Fibroblast of lung (primary cell): ENCODE results near the gene IBA57. TPM values are rescaled to one million over a fixed set of nuclear protein-coding genes. Genes with fewer than 3 reads are reported as not detected.

Experiments
- DNase-seq, 2 donors: peaks; one replicate each; pipeline versions ENCODE4 v3.0.0 to v3.0.0-alpha.2; 2010; ENCODE audit warnings: low read depth in 2 of 2
- H2AFZ ChIP-seq: 2 replicates; pipeline ENCODE4 v1.5.1; 2012; ENCODE audit warnings: low read length, control low read depth, inconsistent platforms
- H3K27ac ChIP-seq: 2 replicates; pipeline ENCODE4 v1.5.1; 2011; ENCODE audit warnings: low read length, control low read depth; ENCODE audit not compliant: insufficient read depth
- H3K27me3 ChIP-seq: 2 replicates; pipeline ENCODE4 v1.5.1; 2011; ENCODE audit warnings: mild to moderate bottlenecking, low read length; ENCODE audit not compliant: control insufficient read depth, insufficient read depth
- H3K36me3 ChIP-seq: 2 replicates; pipeline ENCODE4 v1.5.1; 2011; ENCODE audit warnings: low read length; ENCODE audit not compliant: control insufficient read depth, insufficient read depth
- H3K4me1 ChIP-seq: 2 replicates; pipeline ENCODE4 v1.5.1; 2011; ENCODE audit warnings: low read length; ENCODE audit not compliant: control insufficient read depth, insufficient read depth; ENCODE audit errors: extremely low read depth
- H3K4me2 ChIP-seq: 2 replicates; pipeline ENCODE4 v1.5.1; 2011; ENCODE audit warnings: low read length, control low read depth; ENCODE audit not compliant: insufficient read depth; ENCODE audit errors: extremely low read depth
- H3K4me3 ChIP-seq, 4 experiments: fragments of 200-600 bp in 1 of 4; sonication (generic) in 1 of 4; replicated peaks in 1 of 4; 2 replicates each; pipeline ENCODE4 v1.5.1; 2011 to 2016; ENCODE audit warnings: low read length in 4 of 4, low read depth in 3 of 4, mild to moderate bottlenecking in 3 of 4, control low read depth in 2 of 4, inconsistent platforms in 1 of 4, mixed read lengths in 1 of 4; ENCODE audit not compliant: insufficient read depth in 1 of 4; ENCODE audit errors: control extremely low read depth in 1 of 4
- H3K79me2 ChIP-seq: 2 replicates; pipeline ENCODE4 v1.5.1; 2012; ENCODE audit warnings: mild to moderate bottlenecking, low read length, inconsistent platforms; ENCODE audit not compliant: control insufficient read depth, insufficient read depth
- H3K9ac ChIP-seq: 2 replicates; pipeline ENCODE4 v1.5.1; 2011; ENCODE audit warnings: mild to moderate bottlenecking, low read length, control low read depth; ENCODE audit not compliant: insufficient read depth
- H3K9me3 ChIP-seq: 2 replicates; pipeline ENCODE4 v1.5.1; 2012; ENCODE audit warnings: low read depth, low read length; ENCODE audit not compliant: control insufficient read depth, insufficient read depth
- H4K20me1 ChIP-seq: 2 replicates; pipeline ENCODE4 v1.5.1; 2011; ENCODE audit warnings: low read length; ENCODE audit not compliant: control insufficient read depth, insufficient read depth; ENCODE audit errors: extremely low read depth
- CTCF ChIP-seq, 2 donors: IDR thresholded peaks in 1 of 2; conservative IDR thresholded peaks in 1 of 2; 1 replicate in 1 of 2; 2 replicates in 1 of 2; pipeline ENCODE4 v1.5.1; 2011 to 2012; ENCODE audit warnings: low read length in 2 of 2, control low read depth in 1 of 2, inconsistent platforms in 1 of 2, low read depth in 1 of 2, mild to moderate bottlenecking in 1 of 2
- EZH2 ChIP-seq: IDR thresholded peaks from 2 replicates; pipeline ENCODE4 v1.5.1; 2012; ENCODE audit warnings: low read length, control low read depth, mild to moderate bottlenecking; ENCODE audit errors: missing control alignments
- polyA plus RNA-seq, 2 donors: library from polyadenylated mRNA; depleted of rRNA in 1 of 2; stranded (reverse) in 1 of 2; unstranded in 1 of 2; fragments of >200 nt; gene quantifications; 2 replicates each; pipeline ENCODE4 v1.2.1, GENCODE V29; 2011 to 2012; ENCODE audit warnings: missing spikeins in 1 of 2
- total RNA-seq: library from RNA; depleted of rRNA; stranded (reverse); fragments of >200 nt; gene quantifications from 2 replicates; pipeline ENCODE4 v1.2.1, GENCODE V29; 2014

Gene IBA57
- total and polyA plus RNA-seq, 2 donors (not counting 1 experiment from before 2014, with no cell fraction given), result 1.4 to 3.8 TPM

GRCh38 chr1:228176461-228177182 lies 11.0 kb downstream of the IBA57 start:
- H4K20me1 ChIP-seq, result no peaks in the 10 kb centered on the region
- DNase-seq, result no peak
- no peaks in the 10 kb centered on the region for H3K4me1 ChIP-seq
- no peak overlapping the region for H2AFZ ChIP-seq
- H3K27ac ChIP-seq, result no peak overlapping the region
- H3K79me2 ChIP-seq, result no peaks in the 10 kb centered on the region
- H3K27me3 ChIP-seq, result no peaks in the 10 kb centered on the region
- TF ChIP-seq CTCF (conservative IDR thresholded peaks at IDR 0.05 in 1 of 2, IDR thresholded peaks at IDR 0.05 in 1 of 2; ENCODE audit: low read depth in 1 of 2, low read length in 2 of 2) (no peak), EZH2 (no peak)
- H3K9ac ChIP-seq, result no peak overlapping the region
- no peak overlapping the region for H3K4me2 ChIP-seq
- no peaks in the 10 kb centered on the region for H3K36me3 ChIP-seq
- H3K4me3 ChIP-seq, result no peak overlapping the region
- no peaks in the 10 kb centered on the region for H3K9me3 ChIP-seq

GRCh38 chr1:228177183-228177475 lies 11.5 kb downstream of the IBA57 start:
- H3K4me3 ChIP-seq, result no peak overlapping the region

More at GRCh38 chr1:228177183-228177475, 11.5 kb downstream of the IBA57 start:
- Histone ChIP-seq H3K4me1 (no peaks in the 10 kb centered on the region), H4K20me1 (no peaks in the 10 kb centered on the region), H3K9ac (no peak overlapping the region), H3K27me3 (no peaks in the 10 kb centered on the region), H3K79me2 (no peaks in the 10 kb centered on the region), H3K36me3 (no peaks in the 10 kb centered on the region), H3K27ac (no peak overlapping the region), H3K4me2 (no peak overlapping the region), H3K9me3 (no peaks in the 10 kb centered on the region), H2AFZ (no peak overlapping the region)
- no peak for TF ChIP-seq CTCF (conservative IDR thresholded peaks at IDR 0.05 in 1 of 2, IDR thresholded peaks at IDR 0.05 in 1 of 2; ENCODE audit: low read depth in 1 of 2, low read length in 2 of 2)
- TF ChIP-seq EZH2, result no peak
- no peak for DNase-seq
